Mucosa of descending colon (tissue), 3 donors: Measurements from ENCODE around the gene FER1L5. TPM values are rescaled to one million over a fixed set of nuclear protein-coding genes. Genes with fewer than 3 reads are reported as not detected.

Experiments used
- ATAC-seq: fragments of 200-7000 bp; cut with Tn5 transposase; one replicate; pipeline ENCODE4 v1.9.1; 2020; ENCODE audit warnings: mild to moderate bottlenecking, moderate library complexity
- DNase-seq, 3 donors: peaks; one replicate each; pipeline ENCODE4 v3.0.0-alpha.2; 2020
- H3K36me3 ChIP-seq: fragments of 200-600 bp; one replicate; pipeline ENCODE4 v1.8.0; 2021; ENCODE audit warnings: low read depth, mild to moderate bottlenecking
- H3K4me1 ChIP-seq: fragments of 200-600 bp; one replicate; pipeline ENCODE4 v1.8.0; 2021; ENCODE audit warnings: low read depth, mild to moderate bottlenecking
- H3K4me3 ChIP-seq: fragments of 200-600 bp; one replicate; pipeline ENCODE4 v1.8.0; 2021; ENCODE audit warnings: mild to moderate bottlenecking
- H3K9me3 ChIP-seq: fragments of 200-600 bp; one replicate; pipeline ENCODE4 v1.8.0; 2021; ENCODE audit warnings: mild to moderate bottlenecking
- intact Hi-C, 2 donors: fragments of 100-400 bp; cut with DNase I in 1 of 2; cut with micrococcal nuclease in 1 of 2; formaldehyde crosslinking; loops; one replicate each; pipeline versions ENCODE4 v1.11.0 to v1.11.1; 2022; cut with DNase I, micrococcal nuclease
- long read RNA-seq, 2 donors: library from polyadenylated mRNA; unstranded; transcript quantifications; one replicate each; pipeline ENCODE4 v2.0.0, GENCODE V29; 2019 to 2021
- total RNA-seq, 3 donors: library from RNA; stranded (reverse); fragmentation: NEBNext Ultra II Directional in 2 of 3; extraction: Animal tissue kit (Norgen Biotek cat#: 25700) in 2 of 3; gene quantifications; one replicate each; pipeline versions ENCODE4 v1.2.1 to v1.2.4, GENCODE V29; 2021 to 2023
- TF ChIP-seq, protein P1 (sequence below): fragments of 200-600 bp; IDR thresholded peaks from one replicate; pipeline ENCODE4 v1.8.0; 2022; ENCODE audit warnings: antibody characterized with exemption, mild to moderate bottlenecking
- donor health status: DM: no; HTN: no; CAD: no; lungs with moderate emphysema.
- donor health status: DM: no; HTN: no; CAD: no.
- donor health status: DM: no; HTN: yes; CAD: no.

The FER1L5 gene
- total RNA-seq, result under 1 TPM in 1 of 3 donors, not detected in 2; 0.09 TPM
- long read RNA-seq, donor 1, result 0 reads
- long read RNA-seq, donor 2, result 0 reads

DNA sequence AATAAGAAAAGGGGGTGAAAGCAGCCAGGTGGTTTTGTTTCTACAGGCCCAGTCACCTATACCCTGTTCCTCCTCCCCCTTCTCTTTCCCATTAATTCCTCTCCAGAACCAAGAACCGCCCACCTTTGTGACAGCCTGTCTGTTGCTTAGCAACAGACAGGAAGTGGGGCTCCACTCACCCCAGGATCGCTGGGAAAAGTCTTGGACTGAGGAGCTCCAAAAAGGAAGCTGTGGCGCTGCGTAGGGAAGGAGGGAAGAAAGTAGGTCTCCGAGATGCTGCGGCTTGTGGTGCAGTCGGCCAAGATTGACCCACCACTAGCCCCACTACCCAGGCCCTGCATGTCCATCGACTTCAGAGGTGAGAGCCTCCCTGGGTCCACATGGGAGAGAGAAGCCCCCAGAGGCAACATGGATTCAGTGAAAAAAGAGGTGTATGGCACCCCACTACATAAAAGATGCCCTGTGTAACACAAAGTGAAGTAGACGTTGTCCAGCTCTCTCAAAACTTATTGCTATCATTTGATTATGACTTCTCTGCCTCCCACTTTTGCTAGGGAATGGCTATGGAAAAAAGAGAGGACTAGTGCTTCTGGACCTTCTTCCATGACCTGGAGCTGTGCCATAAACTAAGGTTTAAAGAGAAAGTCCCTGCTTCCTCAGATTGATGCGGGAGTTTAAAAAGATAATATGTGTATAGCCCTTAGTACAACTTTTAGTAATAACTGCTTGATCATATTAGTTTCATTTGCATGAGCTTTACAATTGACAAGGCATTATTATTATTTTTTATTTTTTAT, at the start of gene FER1L5:
Gene FER1L5 (plus strand): TSS at position 201 of the 797 bp plus-strand sequence. CDS start 73 bp downstream, at position 274.
- ATAC-seq, result no peak
- Histone ChIP-seq H3K4me3 (no peak within 1 kb of the TSS), H3K9me3 (no peaks in the 10 kb centered on the region), H3K36me3 (no peaks in the 10 kb centered on the region), H3K4me1 (no peaks in the 10 kb centered on the region)
- no peak for DNase-seq
- TF ChIP-seq, protein P1, sequence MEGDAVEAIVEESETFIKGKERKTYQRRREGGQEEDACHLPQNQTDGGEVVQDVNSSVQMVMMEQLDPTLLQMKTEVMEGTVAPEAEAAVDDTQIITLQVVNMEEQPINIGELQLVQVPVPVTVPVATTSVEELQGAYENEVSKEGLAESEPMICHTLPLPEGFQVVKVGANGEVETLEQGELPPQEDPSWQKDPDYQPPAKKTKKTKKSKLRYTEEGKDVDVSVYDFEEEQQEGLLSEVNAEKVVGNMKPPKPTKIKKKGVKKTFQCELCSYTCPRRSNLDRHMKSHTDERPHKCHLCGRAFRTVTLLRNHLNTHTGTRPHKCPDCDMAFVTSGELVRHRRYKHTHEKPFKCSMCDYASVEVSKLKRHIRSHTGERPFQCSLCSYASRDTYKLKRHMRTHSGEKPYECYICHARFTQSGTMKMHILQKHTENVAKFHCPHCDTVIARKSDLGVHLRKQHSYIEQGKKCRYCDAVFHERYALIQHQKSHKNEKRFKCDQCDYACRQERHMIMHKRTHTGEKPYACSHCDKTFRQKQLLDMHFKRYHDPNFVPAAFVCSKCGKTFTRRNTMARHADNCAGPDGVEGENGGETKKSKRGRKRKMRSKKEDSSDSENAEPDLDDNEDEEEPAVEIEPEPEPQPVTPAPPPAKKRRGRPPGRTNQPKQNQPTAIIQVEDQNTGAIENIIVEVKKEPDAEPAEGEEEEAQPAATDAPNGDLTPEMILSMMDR, result no peak
- intact Hi-C loops, result no loop called here

DNA sequence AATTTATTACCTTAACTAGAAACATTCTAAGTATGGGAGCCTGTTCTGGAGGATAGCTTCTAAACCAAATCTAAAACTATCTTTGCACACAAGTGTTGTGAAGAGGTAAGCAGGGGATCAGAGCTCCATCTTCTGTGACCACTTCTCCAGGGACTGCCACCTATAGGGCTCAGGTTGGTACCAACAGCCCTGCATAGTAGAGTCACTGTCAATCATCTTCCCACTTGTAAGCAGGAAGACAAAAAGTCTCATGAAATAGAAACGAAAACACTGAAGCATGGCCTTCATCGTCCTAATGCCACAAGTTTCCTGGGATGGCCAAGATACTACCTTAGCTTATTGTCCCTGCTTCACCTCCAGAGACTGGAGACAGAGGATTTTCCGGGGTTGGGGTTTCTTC, 48.3 kb upstream of the FER1L5 start:
- H3K36me3 ChIP-seq, result peaks cover 10% of the 10 kb centered on the region
- ATAC-seq (peak; percentile 6), DNase-seq (no peak)
- H3K9me3 ChIP-seq, result no peaks in the 10 kb centered on the region
- H3K4me3 ChIP-seq, result no peak overlapping the region
- intact Hi-C loops, result no loop called here
- no peaks in the 10 kb centered on the region for H3K4me1 ChIP-seq
- TF ChIP-seq, protein P1, result no peak

DNA sequence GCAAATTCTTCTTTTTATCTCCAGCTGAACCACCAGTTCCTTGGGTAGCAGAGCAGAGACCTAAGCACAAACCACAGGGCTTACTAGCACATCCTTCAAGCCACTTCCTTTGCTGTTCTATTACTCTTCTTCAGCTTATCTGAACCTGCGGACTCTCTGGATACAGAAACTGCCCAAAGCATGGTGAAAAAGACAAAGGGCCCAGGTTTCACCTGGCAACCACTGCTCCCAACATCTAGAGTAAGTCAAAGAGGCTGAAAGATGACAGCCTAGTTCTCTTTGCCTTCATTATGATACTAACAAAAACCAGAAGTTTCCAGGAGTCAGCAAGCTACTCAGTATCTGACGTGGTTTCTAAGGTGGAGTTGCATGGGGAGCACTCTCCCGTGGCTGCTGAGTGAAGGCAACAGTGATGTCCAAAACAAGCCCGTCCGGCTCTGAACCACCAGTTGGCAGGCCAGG, 47.8 kb upstream of the FER1L5 start:
- intact Hi-C loops, result no loop called here
- Histone ChIP-seq H3K9me3 (no peaks in the 10 kb centered on the region), H3K36me3 (peaks cover 10% of the 10 kb centered on the region), H3K4me1 (no peaks in the 10 kb centered on the region), H3K4me3 (no peak overlapping the region)
- ATAC-seq, result peak; percentile 60
- no peak for DNase-seq
- TF ChIP-seq, protein P1, result no peak

DNA sequence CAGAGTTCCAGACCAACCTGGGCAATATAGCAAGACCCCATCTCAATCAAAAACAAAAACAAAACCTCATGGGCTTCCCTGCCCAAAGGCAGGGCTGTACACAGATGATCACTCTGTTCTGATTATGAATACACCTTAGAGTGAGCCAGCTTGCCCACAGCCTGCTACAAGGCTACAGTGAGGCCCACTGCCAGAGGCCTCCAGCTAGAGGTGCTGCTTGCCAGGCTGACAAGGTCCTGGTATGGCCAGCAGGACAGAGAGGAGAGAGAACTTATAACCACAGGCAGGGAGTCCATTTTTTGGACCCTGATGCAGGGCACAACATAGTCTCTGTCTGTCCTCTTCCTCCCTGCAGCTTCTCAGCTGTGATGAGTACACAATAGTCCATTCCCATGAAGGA, 46.0 kb upstream of the FER1L5 start:
- DNase-seq, result no peak
- Histone ChIP-seq H3K9me3 (no peaks in the 10 kb centered on the region), H3K36me3 (peaks cover 10% of the 10 kb centered on the region), H3K4me1 (no peaks in the 10 kb centered on the region), H3K4me3 (no peak overlapping the region)
- ATAC-seq, result no peak
- TF ChIP-seq, protein P1, result no peak
- intact Hi-C loops, result no loop called here

DNA sequence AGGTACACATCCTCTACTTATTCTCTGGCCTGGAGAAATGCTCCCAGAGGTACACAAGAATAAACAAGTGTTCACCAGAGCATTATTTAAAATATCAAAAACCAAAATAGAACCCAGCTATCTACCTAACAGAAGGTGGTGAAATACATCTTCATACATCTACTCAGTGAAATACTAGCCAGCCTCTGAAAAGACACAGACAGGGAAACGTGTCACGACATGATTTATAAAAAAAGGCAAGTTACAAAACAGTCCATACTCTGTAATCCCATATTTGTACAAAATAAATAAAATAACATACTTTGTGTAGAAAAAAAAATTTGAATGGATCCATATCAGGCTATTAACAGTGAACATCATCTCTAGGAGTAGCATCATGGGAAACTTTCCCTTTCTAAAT, 42.6 kb upstream of the FER1L5 start:
- TF ChIP-seq, protein P1, result no peak
- H3K4me1 ChIP-seq, result no peaks in the 10 kb centered on the region
- DNase-seq (no peak), ATAC-seq (no peak)
- intact Hi-C loops, result no loop called here
- H3K9me3 ChIP-seq, result no peaks in the 10 kb centered on the region
- no peak overlapping the region for H3K4me3 ChIP-seq
- peaks cover 8% of the 10 kb centered on the region for H3K36me3 ChIP-seq
